ENCODE results near the gene MYO1G. TPM values are rescaled to one million over a fixed set of nuclear protein-coding genes. Genes with fewer than 3 reads are reported as not detected.

MYO1G gene
- total RNA-seq, 1 experiment from 2014 or later: 0.11 TPM

DNA sequence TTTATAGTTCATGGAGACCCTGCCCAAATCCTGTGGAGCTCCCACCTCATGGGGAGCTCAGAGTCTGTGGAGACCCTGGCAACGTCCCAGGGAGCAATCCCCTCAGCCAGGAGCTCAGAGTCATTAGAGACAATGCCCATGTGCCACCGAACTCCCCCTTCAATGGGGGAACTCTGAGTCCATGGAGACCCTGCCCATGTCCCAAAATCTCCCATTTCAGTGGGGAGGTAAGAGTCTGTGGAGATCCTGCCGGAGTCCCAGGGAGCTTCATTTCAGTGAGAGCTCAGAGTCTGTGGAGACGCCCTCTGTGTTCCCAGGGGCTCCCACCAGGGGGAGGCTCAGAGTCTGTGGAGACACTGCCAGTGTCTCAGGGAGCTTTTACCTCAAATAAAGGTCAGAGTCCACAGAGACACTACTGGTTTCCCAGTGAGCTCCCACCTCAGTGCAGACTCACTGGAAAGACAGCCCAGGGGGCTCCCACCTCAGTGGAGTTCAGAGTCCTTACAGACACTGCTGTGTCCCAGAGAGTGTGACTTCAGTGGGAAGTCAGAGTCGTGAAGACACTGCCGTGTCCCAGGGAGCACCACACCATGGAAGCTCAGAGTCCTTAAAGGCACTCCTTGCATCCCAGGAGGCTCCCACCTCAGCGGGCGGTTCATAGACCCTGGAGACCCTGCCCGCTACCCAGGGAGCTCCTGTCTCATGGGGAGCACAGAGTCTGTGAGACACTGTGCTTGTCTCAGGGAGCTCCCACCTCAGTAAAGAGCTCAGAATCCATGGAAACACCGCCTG lies 5.0 kb downstream of the MYO1G start:
- H3K27me3 ChIP-seq (ENCODE audit: low read length): no peaks in the 10 kb centered on the region
- no peak overlapping the region for H2AFZ ChIP-seq (ENCODE audit: low read length)
- no peaks in the 10 kb centered on the region for H3K9me2 ChIP-seq (replicated peaks; ENCODE audit: low read length)
- ChIA-PET CTCF (interaction anchor here (1.2 to 1.8 kb wide), 2 partner anchors 26 to 162 kb away, joined by 8 to 15 read pairs; partner anchors contain the start of gene CCM2), POLR2A (ENCODE audit: unreplicated experiment) (interaction anchor here (0.6 to 1.1 kb wide), 2 partner anchors 23 to 48 kb away, joined by 5 to 11 read pairs; no protein-coding TSS in a partner anchor)
- H3K27ac ChIP-seq (ENCODE audit: low read length): no peak overlapping the region
- H3K79me2 ChIP-seq (ENCODE audit: low read length): no peaks in the 10 kb centered on the region
- TF ChIP-seq, protein P1, sequence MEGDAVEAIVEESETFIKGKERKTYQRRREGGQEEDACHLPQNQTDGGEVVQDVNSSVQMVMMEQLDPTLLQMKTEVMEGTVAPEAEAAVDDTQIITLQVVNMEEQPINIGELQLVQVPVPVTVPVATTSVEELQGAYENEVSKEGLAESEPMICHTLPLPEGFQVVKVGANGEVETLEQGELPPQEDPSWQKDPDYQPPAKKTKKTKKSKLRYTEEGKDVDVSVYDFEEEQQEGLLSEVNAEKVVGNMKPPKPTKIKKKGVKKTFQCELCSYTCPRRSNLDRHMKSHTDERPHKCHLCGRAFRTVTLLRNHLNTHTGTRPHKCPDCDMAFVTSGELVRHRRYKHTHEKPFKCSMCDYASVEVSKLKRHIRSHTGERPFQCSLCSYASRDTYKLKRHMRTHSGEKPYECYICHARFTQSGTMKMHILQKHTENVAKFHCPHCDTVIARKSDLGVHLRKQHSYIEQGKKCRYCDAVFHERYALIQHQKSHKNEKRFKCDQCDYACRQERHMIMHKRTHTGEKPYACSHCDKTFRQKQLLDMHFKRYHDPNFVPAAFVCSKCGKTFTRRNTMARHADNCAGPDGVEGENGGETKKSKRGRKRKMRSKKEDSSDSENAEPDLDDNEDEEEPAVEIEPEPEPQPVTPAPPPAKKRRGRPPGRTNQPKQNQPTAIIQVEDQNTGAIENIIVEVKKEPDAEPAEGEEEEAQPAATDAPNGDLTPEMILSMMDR (conservative IDR thresholded peaks at IDR 0.05; ENCODE audit: low read depth, low read length): peak; percentile 49
- TF ChIP-seq EZH2phosphoT487 (IDR thresholded peaks at IDR 0.05; ENCODE audit: borderline replicate concordance, low read length): no peak
- ATAC-seq (no peak), DNase-seq (no peak)
- H3K4me3 ChIP-seq (ENCODE audit: low read length): no peak overlapping the region
- no peaks in the 10 kb centered on the region for H3K36me3 ChIP-seq (ENCODE audit: low read depth, low read length)
- H4K20me1 ChIP-seq (ENCODE audit: low read length): no peaks in the 10 kb centered on the region
- no TSS peak for BruUV-seq (replicated peaks)
- intact Hi-C loops (cut with micrococcal nuclease): loop anchor here (1.0 kb wide), 1 partner anchor 162 kb away; no protein-coding TSS in a partner anchor
- H3K9ac ChIP-seq (ENCODE audit: low read length): no peak overlapping the region
- H3K9me3 ChIP-seq (ENCODE audit: low read length): no peaks in the 10 kb centered on the region
- H3K4me2 ChIP-seq (ENCODE audit: low read length): no peak overlapping the region
- H3K4me1 ChIP-seq (ENCODE audit: insufficient read depth, low read length): no peaks in the 10 kb centered on the region
- no peaks in the 10 kb centered on the region for H3F3A ChIP-seq (ENCODE audit: low read length, unreplicated experiment)

DNA sequence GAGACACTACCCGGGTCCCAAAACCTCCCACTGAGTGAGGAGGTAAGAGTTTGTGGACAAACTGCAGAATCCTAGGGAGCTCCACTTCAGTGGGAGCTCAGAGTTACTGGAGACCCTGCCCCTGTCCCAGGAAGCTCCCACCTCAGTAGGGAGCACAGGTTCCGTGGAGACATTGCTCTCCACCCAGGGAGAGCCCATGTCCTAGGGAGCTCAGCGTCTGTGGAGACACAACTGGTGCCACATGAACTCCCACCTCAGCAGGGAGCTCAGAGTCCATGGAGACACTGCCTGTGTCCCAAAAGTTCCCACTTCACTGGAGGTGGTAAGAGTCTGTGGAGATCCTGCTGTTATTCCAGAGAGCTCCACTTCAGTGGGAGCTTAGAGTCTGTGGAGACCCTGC lies 6.3 kb downstream of the MYO1G start:
- H3K79me2 ChIP-seq (ENCODE audit: low read length): no peaks in the 10 kb centered on the region
- no peaks in the 10 kb centered on the region for H3K9me2 ChIP-seq (replicated peaks; ENCODE audit: low read length)
- ChIA-PET POLR2A (ENCODE audit: unreplicated experiment) (no interaction called here), CTCF (interaction anchor here (0.6 to 1.8 kb wide), 3 partner anchors 27 to 163 kb away, joined by 3 to 15 read pairs (median 4); partner anchors contain the start of gene CCM2)
- no peaks in the 10 kb centered on the region for H3K27me3 ChIP-seq (ENCODE audit: low read length)
- H3K4me1 ChIP-seq (ENCODE audit: insufficient read depth, low read length): no peaks in the 10 kb centered on the region
- H3K9ac ChIP-seq (ENCODE audit: low read length): no peak overlapping the region
- H3K9me3 ChIP-seq (ENCODE audit: low read length): no peaks in the 10 kb centered on the region
- H3K36me3 ChIP-seq (ENCODE audit: low read depth, low read length): no peaks in the 10 kb centered on the region
- H3K27ac ChIP-seq (ENCODE audit: low read length): no peak overlapping the region
- no peaks in the 10 kb centered on the region for H3F3A ChIP-seq (ENCODE audit: low read length, unreplicated experiment)
- intact Hi-C loops (cut with micrococcal nuclease): no loop called here
- no peaks in the 10 kb centered on the region for H4K20me1 ChIP-seq (ENCODE audit: low read length)
- TF ChIP-seq, protein P1 (conservative IDR thresholded peaks at IDR 0.05; ENCODE audit: low read depth, low read length): no peak
- no peak for TF ChIP-seq EZH2 (IDR thresholded peaks at IDR 0.05; ENCODE audit: low read length, unreplicated experiment)
- no peak for TF ChIP-seq EZH2phosphoT487 (IDR thresholded peaks at IDR 0.05; ENCODE audit: borderline replicate concordance, low read length)
- no peak overlapping the region for H3K4me3 ChIP-seq (ENCODE audit: low read length)
- ATAC-seq (no peak), DNase-seq (no peak)
- BruUV-seq (replicated peaks): no TSS peak
- H3K4me2 ChIP-seq (ENCODE audit: low read length): no peak overlapping the region
- no peak overlapping the region for H2AFZ ChIP-seq (ENCODE audit: low read length)
